Peyer's patch (tissue), 4 donors: ENCODE data around the gene TUBG2. TPM values are rescaled to one million over a fixed set of nuclear protein-coding genes. Genes with fewer than 3 reads are reported as not detected.
"Not testable (repeated sequence)": the region's sequence is repeated elsewhere in the genome, so short reads cannot be mapped to it uniquely, and the experiment has no call there.

Experiments
- DNase-seq, 3 donors: peaks; one replicate each; pipeline ENCODE4 v3.0.0-alpha.2; 2017 to 2019
- H3K27ac ChIP-seq, 4 donors: fragments of 200-600 bp; sonication (generic); one replicate each; pipeline ENCODE4 v1.5.1; 2016 to 2019
- H3K27me3 ChIP-seq, 2 donors: fragments of 200-600 bp; sonication (generic); one replicate each; pipeline ENCODE4 v1.5.1; 2019
- H3K36me3 ChIP-seq, 3 donors: fragments of 200-600 bp; sonication (generic); one replicate each; pipeline ENCODE4 v1.5.1; 2016 to 2019
- H3K4me1 ChIP-seq, 4 donors: fragments of 200-600 bp; sonication (generic); one replicate each; pipeline ENCODE4 v1.5.1; 2016 to 2019
- H3K4me3 ChIP-seq, 4 donors: fragments of 200-600 bp; sonication (generic); 1 replicate in 3 of 4; 2 replicates in 1 of 4; pipeline ENCODE4 v1.5.1; 2016 to 2019; ENCODE audit warnings: mild to moderate bottlenecking in 1 of 4
- H3K9me3 ChIP-seq, 4 donors: fragments of 200-600 bp; sonication (generic); one replicate each; pipeline ENCODE4 v1.5.1; 2016 to 2019; ENCODE audit warnings: mild to moderate bottlenecking in 1 of 4
- POLR2A ChIP-seq, 2 donors: fragments of 450-650 bp; IDR thresholded peaks; one replicate each; pipeline ENCODE4 v1.5.1; 2017; ENCODE audit warnings: antibody characterized with exemption in 2 of 2, mild to moderate bottlenecking in 2 of 2, moderate library complexity in 2 of 2
- total RNA-seq, 4 donors: library from RNA; depleted of rRNA; stranded (reverse); fragments of >200 nt; gene quantifications; one replicate each; pipeline ENCODE4 v1.1.0, GENCODE V29; 2016
- TF ChIP-seq, protein P1 (sequence below), 6 experiments: fragments of 450-650 bp in 4 of 6; fragments of 200-600 bp in 2 of 6; sonication (generic) in 1 of 6; IDR thresholded peaks; one replicate each; pipeline ENCODE4 v1.5.1; 2017 to 2019; ENCODE audit warnings: antibody characterized with exemption in 6 of 6, mild to moderate bottlenecking in 3 of 6, moderate library complexity in 1 of 6

The TUBG2 gene
- total RNA-seq, 4 donors from 2014 or later, result 5.6 to 79.2 (median 16.6) TPM

DNA sequence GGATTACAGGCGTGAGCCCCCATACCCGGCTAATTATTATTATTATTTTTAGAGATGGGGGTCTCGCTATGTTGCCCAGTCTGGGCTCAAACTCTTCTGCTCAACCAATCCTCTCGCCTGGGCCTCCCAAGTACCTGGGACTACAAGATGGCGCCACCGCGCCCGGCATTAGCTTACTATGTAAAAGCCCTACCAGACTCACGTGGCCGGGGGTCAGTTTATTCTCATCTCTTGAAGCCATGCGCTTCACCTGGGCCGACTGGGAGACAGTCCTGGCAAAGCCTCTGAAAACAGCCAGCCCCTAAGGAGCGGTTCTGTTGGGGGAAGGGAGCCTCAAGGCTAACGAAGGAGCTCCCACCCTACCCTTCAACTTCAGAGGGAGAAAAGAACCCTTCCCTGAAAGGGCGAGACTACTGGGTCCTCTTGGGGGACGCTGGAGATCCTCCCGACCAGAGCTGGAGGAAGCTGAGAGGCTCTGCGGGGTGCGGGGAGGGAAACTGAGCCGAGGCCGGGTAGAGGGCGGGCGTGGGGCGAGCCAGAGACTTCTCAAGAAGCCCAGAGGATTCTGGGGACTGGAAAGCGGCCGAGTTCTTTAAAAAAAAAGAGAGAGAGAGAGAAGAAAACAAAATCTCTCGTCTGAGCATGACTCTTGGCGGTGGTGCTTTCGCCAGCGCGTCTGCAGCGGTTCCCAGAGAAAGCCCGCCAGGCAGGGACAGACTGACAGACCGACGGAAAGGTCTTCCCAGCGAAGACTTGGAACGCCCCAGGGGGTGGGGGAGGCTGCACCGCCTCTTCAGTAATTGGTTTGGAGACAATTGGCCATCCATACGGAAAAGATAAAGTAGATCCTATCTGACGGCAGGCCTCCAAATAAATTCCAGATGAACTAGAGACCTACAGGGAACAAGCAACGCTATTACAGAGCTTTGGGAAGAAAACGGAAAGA is 5.6 kb upstream of the TUBG2 start:
- Histone ChIP-seq H3K4me3 (peak overlapping the region in 2 of 4 donors; percentile 5 to 33), H3K9me3 (no peaks in the 10 kb centered on the region), H3K27me3 (no peaks in the 10 kb centered on the region), H3K4me1 (peaks cover 0 to 4% (median 0%) of the 10 kb centered on the region in 4 donors), H3K27ac (peak overlapping the region; percentile 17 to 63 (median 32)), H3K36me3 (no peaks in the 10 kb centered on the region)
- DNase-seq, result peak in 1 of 3 donors; percentile 49
- no peak for TF ChIP-seq POLR2A (IDR thresholded peaks at IDR 0.05)
- TF ChIP-seq, protein P1, sequence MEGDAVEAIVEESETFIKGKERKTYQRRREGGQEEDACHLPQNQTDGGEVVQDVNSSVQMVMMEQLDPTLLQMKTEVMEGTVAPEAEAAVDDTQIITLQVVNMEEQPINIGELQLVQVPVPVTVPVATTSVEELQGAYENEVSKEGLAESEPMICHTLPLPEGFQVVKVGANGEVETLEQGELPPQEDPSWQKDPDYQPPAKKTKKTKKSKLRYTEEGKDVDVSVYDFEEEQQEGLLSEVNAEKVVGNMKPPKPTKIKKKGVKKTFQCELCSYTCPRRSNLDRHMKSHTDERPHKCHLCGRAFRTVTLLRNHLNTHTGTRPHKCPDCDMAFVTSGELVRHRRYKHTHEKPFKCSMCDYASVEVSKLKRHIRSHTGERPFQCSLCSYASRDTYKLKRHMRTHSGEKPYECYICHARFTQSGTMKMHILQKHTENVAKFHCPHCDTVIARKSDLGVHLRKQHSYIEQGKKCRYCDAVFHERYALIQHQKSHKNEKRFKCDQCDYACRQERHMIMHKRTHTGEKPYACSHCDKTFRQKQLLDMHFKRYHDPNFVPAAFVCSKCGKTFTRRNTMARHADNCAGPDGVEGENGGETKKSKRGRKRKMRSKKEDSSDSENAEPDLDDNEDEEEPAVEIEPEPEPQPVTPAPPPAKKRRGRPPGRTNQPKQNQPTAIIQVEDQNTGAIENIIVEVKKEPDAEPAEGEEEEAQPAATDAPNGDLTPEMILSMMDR (IDR thresholded peaks at IDR 0.05), result no peak

DNA sequence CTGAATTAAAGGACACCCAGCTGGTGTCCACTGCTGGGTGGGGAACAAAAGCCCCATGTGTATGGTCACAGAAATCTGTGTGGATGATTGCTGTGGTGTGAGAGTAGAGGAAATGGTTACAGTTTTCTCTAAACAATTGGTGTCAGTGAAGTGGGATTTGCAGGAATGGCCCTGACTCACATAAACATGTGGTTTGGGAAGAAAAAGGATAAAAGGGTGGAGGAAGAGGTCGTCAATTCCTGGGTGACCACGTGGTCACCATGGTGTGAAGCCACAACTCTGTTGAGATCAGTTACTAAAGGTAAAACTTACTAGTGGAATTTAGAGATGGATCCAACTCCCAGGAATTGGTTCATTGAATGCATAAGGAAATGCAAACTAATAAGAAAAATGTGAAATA is 3.6 kb upstream of the TUBG2 start:
- TF ChIP-seq, protein P1 (IDR thresholded peaks at IDR 0.05), result no peak
- TF ChIP-seq POLR2A (IDR thresholded peaks at IDR 0.05), result no peak
- H3K4me3 ChIP-seq, result no peak overlapping the region

DNA sequence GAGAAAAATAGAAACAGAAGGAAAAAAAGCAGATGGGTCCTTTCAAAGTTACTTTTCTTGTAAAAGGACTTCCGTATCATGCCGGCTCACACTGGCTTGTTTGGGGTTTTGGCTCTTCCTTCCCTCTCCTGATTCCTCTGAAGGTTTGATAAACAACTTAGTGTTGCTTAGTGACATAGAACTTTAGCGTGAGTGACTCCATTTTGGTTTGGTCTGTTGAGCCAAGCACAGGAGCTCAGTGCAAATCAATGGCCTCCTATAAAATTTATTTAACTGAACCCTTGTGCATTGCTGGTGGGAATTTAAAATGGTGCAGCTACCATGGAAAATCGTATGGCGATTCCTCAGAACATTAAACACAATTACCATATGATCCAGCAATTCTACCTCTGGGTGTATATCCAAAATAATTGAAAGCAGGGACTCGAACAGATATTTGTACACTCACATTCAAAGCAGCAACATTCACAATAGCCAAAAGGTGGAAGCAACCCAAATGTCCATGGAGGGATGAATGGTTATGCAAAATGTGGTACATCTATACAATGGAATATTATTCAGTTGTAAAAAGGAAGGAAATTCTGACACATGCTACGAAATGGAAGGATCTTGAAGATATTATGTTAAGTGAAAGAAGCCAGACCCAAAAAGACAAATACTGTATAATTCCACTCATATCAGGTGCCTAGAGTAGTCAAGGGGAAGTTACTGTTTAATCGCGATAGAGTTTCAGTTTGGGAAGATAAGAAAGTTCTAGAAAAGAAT is 1.1 kb upstream of the TUBG2 start:
- H3K4me3 ChIP-seq, result no peak overlapping the region
- DNase-seq, result no peak
- H3K9me3 ChIP-seq, result no peaks in the 10 kb centered on the region
- H3K36me3 ChIP-seq, result no peaks in the 10 kb centered on the region
- TF ChIP-seq POLR2A (IDR thresholded peaks at IDR 0.05), result no peak
- TF ChIP-seq, protein P1 (IDR thresholded peaks at IDR 0.05), result no peak
- peaks cover 0 to 31% (median 4%) of the 10 kb centered on the region in 4 donors for H3K4me1 ChIP-seq
- H3K27me3 ChIP-seq, result no peaks in the 10 kb centered on the region
- H3K27ac ChIP-seq, result no peak overlapping the region

More for the DNA sequence above, 3.6 kb upstream of the TUBG2 start:
- Histone ChIP-seq H3K9me3 (no peaks in the 10 kb centered on the region), H3K27ac (peak overlapping the region in 1 of 4 donors; percentile 10), H3K36me3 (no peaks in the 10 kb centered on the region), H3K4me1 (peaks cover 0 to 23% (median 4%) of the 10 kb centered on the region in 4 donors), H3K27me3 (no peaks in the 10 kb centered on the region)
- no peak for DNase-seq

DNA sequence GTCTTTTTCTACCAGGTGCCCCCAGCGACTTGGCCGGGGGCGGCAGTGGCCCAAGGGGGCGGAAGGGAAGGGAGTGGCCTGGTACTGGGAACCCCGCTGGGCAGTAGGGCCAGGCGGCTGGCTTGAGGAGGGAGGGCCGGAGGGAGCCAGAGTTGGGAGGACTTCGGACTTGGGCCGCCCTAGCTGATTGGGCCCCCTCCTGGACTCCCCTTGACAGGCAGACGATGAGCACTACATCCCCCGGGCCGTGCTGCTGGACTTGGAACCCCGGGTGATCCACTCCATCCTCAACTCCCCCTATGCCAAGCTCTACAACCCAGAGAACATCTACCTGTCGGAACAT is 819 bp downstream of the TUBG2 start:
- not testable (repeated sequence) for H3K9me3 ChIP-seq, H3K36me3 ChIP-seq, H3K27me3 ChIP-seq, DNase-seq
- Histone ChIP-seq H3K4me1 (peaks cover 0 to 27% (median 4%) of the 10 kb centered on the region in 4 donors), H3K4me3 (peak overlapping the region; percentile 43 to 68 (median 60)), H3K27ac (peak overlapping the region in 1 of 4 donors; percentile 70)

DNA sequence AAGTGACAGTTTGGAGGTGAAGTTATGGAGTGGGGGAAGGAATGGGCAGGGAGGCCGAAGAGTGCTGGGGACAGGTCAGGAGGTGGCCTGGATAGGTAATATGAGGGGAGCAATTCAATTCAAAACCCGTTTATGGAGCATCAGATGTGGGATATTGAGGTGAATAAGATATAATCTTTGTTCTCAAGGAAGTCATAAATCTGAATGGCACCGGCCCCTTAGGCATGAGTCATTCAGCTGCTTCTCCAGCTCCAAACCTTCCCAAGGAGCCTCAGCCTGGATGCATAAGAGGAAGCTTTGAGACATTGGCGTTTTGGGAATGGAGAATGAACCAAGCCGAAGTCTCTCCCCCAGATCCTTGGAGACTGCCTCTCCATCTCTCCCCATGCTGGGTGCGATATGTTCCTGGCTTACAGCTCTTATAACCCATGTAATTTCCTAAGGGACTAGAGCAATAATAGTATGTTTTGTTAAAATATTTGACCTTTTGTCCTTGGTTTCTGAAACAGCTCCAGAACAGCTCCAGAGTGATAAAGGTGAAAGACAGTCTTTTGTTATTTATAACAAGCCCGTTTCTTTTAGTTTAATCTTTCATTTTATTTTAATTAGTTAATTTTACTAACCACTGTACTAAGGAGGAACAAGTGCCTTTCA is 1.7 kb downstream of the TUBG2 start:
- no peak overlapping the region for H3K4me3 ChIP-seq
- H3K4me1 ChIP-seq, result peaks cover 0 to 27% (median 4%) of the 10 kb centered on the region in 4 donors
- no peaks in the 10 kb centered on the region for H3K9me3 ChIP-seq
- DNase-seq, result no peak
- no peaks in the 10 kb centered on the region for H3K27me3 ChIP-seq
- peak overlapping the region in 2 of 4 donors; percentile 23 to 28 for H3K27ac ChIP-seq
- TF ChIP-seq, protein P1 (IDR thresholded peaks at IDR 0.05), result no peak
- TF ChIP-seq POLR2A (IDR thresholded peaks at IDR 0.05), result no peak
- H3K36me3 ChIP-seq, result no peaks in the 10 kb centered on the region
